ENCODE results near the gene HOXC9. TPM values are rescaled to one million over a fixed set of nuclear protein-coding genes. Genes with fewer than 3 reads are reported as not detected.
A peak's percentile ranks its signal among the peaks of the same experiment; 100 is the strongest.

Gene HOXC9
- polyA plus RNA-seq, 1 experiment, result 1.2 TPM

GRCh38 chr12:53952335-53952694 is 47.6 kb upstream of the HOXC9 start:
- TF ChIP-seq CTCF (IDR thresholded peaks at IDR 0.05; ENCODE audit: insufficient read depth, low read depth, low read length), result no peak
- Histone ChIP-seq H3K4me3 (ENCODE audit: low read depth, low read length) (no peak overlapping the region), H3K27me3 (ENCODE audit: control insufficient read depth, insufficient read depth, low read length) (peaks cover 63% of the 10 kb centered on the region), H3K36me3 (ENCODE audit: control insufficient read depth, insufficient read depth, low read length) (no peaks in the 10 kb centered on the region)
- ChIA-PET POLR2A (no interaction called here), CTCF (interaction anchor here (1.0 kb wide), 1 partner anchor 33 kb away, joined by 3 read pairs; the partner anchor contains the start of gene HOXC10)
- no peak for DNase-seq (ENCODE audit: low read depth)

- Histone ChIP-seq H3K27me3 (ENCODE audit: control insufficient read depth, insufficient read depth, low read length) (peaks cover 62% of the 10 kb centered on the region), H3K4me3 (ENCODE audit: low read depth, low read length) (no peak overlapping the region), H3K36me3 (ENCODE audit: control insufficient read depth, insufficient read depth, low read length) (no peaks in the 10 kb centered on the region)
- POLR2A ChIA-PET, result no interaction called here
- no peak for DNase-seq (ENCODE audit: low read depth)
- no peak for TF ChIP-seq CTCF (IDR thresholded peaks at IDR 0.05; ENCODE audit: insufficient read depth, low read depth, low read length)
- CTCF ChIA-PET, result interaction anchor here (0.8 to 1.0 kb wide), 2 partner anchors 11 to 32 kb away, joined by 3 to 4 read pairs; partner anchors contain the start of gene HOXC10
Observed at GRCh38 chr12:53952871-53953734, 46.9 kb upstream of the HOXC9 start.

GRCh38 chr12:53953831-53954693 is 45.9 kb upstream of the HOXC9 start:
- TF ChIP-seq CTCF (IDR thresholded peaks at IDR 0.05; ENCODE audit: insufficient read depth, low read depth, low read length), result no peak
- Histone ChIP-seq H3K27me3 (ENCODE audit: control insufficient read depth, insufficient read depth, low read length) (peaks cover 63% of the 10 kb centered on the region), H3K36me3 (ENCODE audit: control insufficient read depth, insufficient read depth, low read length) (no peaks in the 10 kb centered on the region), H3K4me3 (ENCODE audit: low read depth, low read length) (no peak overlapping the region)
- ChIA-PET POLR2A (no interaction called here), CTCF (interaction anchor here (0.7 to 0.8 kb wide), 2 partner anchors 12 to 30 kb away, joined by 3 to 4 read pairs; no protein-coding TSS in a partner anchor)
- no peak for DNase-seq (ENCODE audit: low read depth)

GRCh38 chr12:53954694-53955035 is 45.3 kb upstream of the HOXC9 start, which contains the start of gene HOXC12:
Gene HOXC12, plus strand, starts transcription at chr12:53954903. Its CDS starts 27 bp downstream, at chr12:53954930.
- 0 out of 2 replicates have a peak within 1 kb of the TSS, but pooled peaks have one; percentile 1 for H3K4me3 ChIP-seq (ENCODE audit: low read depth, low read length)
- CTCF ChIA-PET, result interaction anchor here (0.7 kb wide), 1 partner anchor 29 kb away, joined by 3 read pairs; no protein-coding TSS in a partner anchor
- no peak for TF ChIP-seq CTCF (IDR thresholded peaks at IDR 0.05; ENCODE audit: insufficient read depth, low read depth, low read length)
- H3K27me3 ChIP-seq (ENCODE audit: control insufficient read depth, insufficient read depth, low read length), result peaks cover 60% of the 10 kb centered on the region
- POLR2A ChIA-PET, result interaction anchor here (0.7 kb wide), 1 partner anchor 14 kb away, joined by 8 read pairs; no protein-coding TSS in a partner anchor
- DNase-seq (ENCODE audit: low read depth), result no peak
- H3K36me3 ChIP-seq (ENCODE audit: control insufficient read depth, insufficient read depth, low read length), result no peaks in the 10 kb centered on the region

All from BJ (cell line).